B cell (primary cell): ENCODE results near the gene SMNDC1.

Experiments
- EZH2 ChIP-seq: IDR thresholded peaks from 2 replicates; pipeline ENCODE4 v1.6.1; 2012; ENCODE audit warnings: borderline replicate concordance, low read depth, mild to moderate bottlenecking, moderate library complexity, low read length; ENCODE audit not compliant: insufficient read depth, poor library complexity, severe bottlenecking
- TF ChIP-seq, protein P1 (sequence below): fragments of 200-600 bp; IDR thresholded peaks from one replicate; pipeline ENCODE4 v1.8.0; 2022; ENCODE audit warnings: antibody characterized with exemption, mild to moderate bottlenecking

DNA sequence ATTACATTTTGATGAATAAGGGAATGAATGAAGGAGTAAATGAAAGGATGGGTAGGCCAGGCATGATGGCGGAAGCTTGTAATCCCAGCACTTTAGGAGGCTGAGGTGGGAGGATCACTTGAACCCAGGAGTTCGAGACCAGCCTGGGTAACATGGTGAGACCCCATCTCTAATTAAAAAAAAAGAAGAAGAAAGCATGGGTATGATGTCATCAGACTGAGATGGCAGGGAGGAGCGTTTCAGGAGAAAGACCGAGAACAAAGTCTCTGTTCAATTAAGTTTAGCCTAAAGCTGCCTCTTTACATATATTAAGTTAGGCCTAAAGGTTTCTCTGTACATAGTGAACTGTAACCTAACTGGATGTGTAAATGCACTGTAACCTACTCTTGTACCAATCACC, 42.2 kb upstream of the SMNDC1 start:
- TF ChIP-seq, protein P1, sequence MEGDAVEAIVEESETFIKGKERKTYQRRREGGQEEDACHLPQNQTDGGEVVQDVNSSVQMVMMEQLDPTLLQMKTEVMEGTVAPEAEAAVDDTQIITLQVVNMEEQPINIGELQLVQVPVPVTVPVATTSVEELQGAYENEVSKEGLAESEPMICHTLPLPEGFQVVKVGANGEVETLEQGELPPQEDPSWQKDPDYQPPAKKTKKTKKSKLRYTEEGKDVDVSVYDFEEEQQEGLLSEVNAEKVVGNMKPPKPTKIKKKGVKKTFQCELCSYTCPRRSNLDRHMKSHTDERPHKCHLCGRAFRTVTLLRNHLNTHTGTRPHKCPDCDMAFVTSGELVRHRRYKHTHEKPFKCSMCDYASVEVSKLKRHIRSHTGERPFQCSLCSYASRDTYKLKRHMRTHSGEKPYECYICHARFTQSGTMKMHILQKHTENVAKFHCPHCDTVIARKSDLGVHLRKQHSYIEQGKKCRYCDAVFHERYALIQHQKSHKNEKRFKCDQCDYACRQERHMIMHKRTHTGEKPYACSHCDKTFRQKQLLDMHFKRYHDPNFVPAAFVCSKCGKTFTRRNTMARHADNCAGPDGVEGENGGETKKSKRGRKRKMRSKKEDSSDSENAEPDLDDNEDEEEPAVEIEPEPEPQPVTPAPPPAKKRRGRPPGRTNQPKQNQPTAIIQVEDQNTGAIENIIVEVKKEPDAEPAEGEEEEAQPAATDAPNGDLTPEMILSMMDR = no peak
- TF ChIP-seq EZH2 = no peak
